WTC11 (cell line): ENCODE measurements around the gene TNFRSF13B.

Experiments used
- CTCF ChIP-seq: fragments of 200-600 bp; IDR thresholded peaks from 2 replicates; pipeline ENCODE4 v1.8.0; 2022; ENCODE audit warnings: antibody characterized with exemption
- E2F1 ChIP-seq: sonication (generic); formaldehyde crosslinking; IDR thresholded peaks from 2 replicates; pipeline ENCODE4 v1.8.0; 2022; ENCODE audit warnings: mild to moderate bottlenecking, missing genetic modification reagents
- ELF4 ChIP-seq: sonication (generic); formaldehyde crosslinking; IDR thresholded peaks from 2 replicates; pipeline ENCODE4 v1.8.1; 2022; ENCODE audit warnings: low read depth, mild to moderate bottlenecking, moderate library complexity, missing genetic modification reagents
- MAX ChIP-seq: sonication (generic); formaldehyde crosslinking; IDR thresholded peaks from 2 replicates; pipeline ENCODE4 v1.8.0; 2022; ENCODE audit warnings: mild to moderate bottlenecking, missing genetic modification reagents
- NFE2L1 ChIP-seq: sonication (generic); formaldehyde crosslinking; IDR thresholded peaks from 2 replicates; pipeline ENCODE4 v1.8.1; 2023; ENCODE audit warnings: missing genetic modification reagents
- TEAD1 ChIP-seq: sonication (generic); formaldehyde crosslinking; IDR thresholded peaks from 2 replicates; pipeline ENCODE4 v1.8.0; 2022; ENCODE audit warnings: mild to moderate bottlenecking, missing genetic modification reagents
- USF1 ChIP-seq: sonication (generic); formaldehyde crosslinking; IDR thresholded peaks from 2 replicates; pipeline ENCODE4 v1.8.0; 2022; ENCODE audit warnings: mild to moderate bottlenecking, missing genetic modification reagents
- ZNF121 ChIP-seq: sonication (generic); formaldehyde crosslinking; IDR thresholded peaks from 2 replicates; pipeline ENCODE4 v1.8.0; 2023; ENCODE audit warnings: missing genetic modification reagents

GRCh38 chr17:16976725-16977550 is 5.0 kb upstream of the TNFRSF13B start:
- no peak for TF ChIP-seq MAX (CRISPR knock-in tag)
- no peak for TF ChIP-seq TEAD1 (CRISPR knock-in tag)
- TF ChIP-seq ELF4, result no peak
- TF ChIP-seq E2F1, result no peak
- TF ChIP-seq USF1, result no peak
- TF ChIP-seq CTCF, result no peak
- TF ChIP-seq NFE2L1 (CRISPR knock-in tag), result no peak
- TF ChIP-seq ZNF121 (CRISPR knock-in tag), result no peak
